Keratinocyte (primary cell): ENCODE results near the gene SPAG5. TPM values are rescaled to one million over a fixed set of nuclear protein-coding genes. Genes with fewer than 3 reads are reported as not detected.

Experiments
- DNase-seq: peaks from one replicate; pipeline ENCODE4 v3.0.0-alpha.2; 2011; ENCODE audit warnings: low read depth, missing footprints, low spot score
- FAIRE-seq: peaks from 2 replicates; lab custom pipeline; 2011; peaks lifted over from hg19 to GRCh38; lab: Jason Lieb, UNC
- H2AFZ ChIP-seq: 2 replicates; pipeline ENCODE4 v1.6.0; 2012; ENCODE audit warnings: low read length, control low read depth, inconsistent platforms; ENCODE audit not compliant: control insufficient read depth
- H3K27ac ChIP-seq: 2 replicates; pipeline ENCODE4 v1.5.1; 2011; ENCODE audit warnings: low read length; ENCODE audit not compliant: control insufficient read depth, insufficient read depth
- H3K27me3 ChIP-seq: 3 replicates; pipeline ENCODE4 v1.6.0; 2011; ENCODE audit warnings: low read length; ENCODE audit not compliant: control insufficient read depth, insufficient read depth; ENCODE audit errors: extremely low read depth
- H3K36me3 ChIP-seq, 2 experiments: 2 replicates in 1 of 2; 3 replicates in 1 of 2; pipeline ENCODE4 v1.5.1; 2011; ENCODE audit warnings: low read length in 2 of 2, mild to moderate bottlenecking in 1 of 2; ENCODE audit not compliant: control insufficient read depth in 2 of 2, insufficient read depth in 2 of 2; ENCODE audit errors: extremely low read depth in 1 of 2
- H3K4me1 ChIP-seq: 3 replicates; pipeline ENCODE4 v1.5.1; 2011; ENCODE audit warnings: low read length; ENCODE audit not compliant: control insufficient read depth, insufficient read depth; ENCODE audit errors: extremely low read depth
- H3K4me2 ChIP-seq: 3 replicates; pipeline ENCODE4 v1.6.0; 2011; ENCODE audit warnings: low read depth, low read length; ENCODE audit not compliant: control insufficient read depth, insufficient read depth; ENCODE audit errors: extremely low read depth
- H3K4me3 ChIP-seq, 3 experiments: fragments of 200-600 bp in 1 of 3; sonication (generic) in 1 of 3; 2 replicates in 2 of 3; 3 replicates in 1 of 3; pipeline ENCODE4 v1.5.1; 2011 to 2016; ENCODE audit warnings: low read length in 3 of 3, mild to moderate bottlenecking in 3 of 3, control low read depth in 2 of 3, inconsistent platforms in 1 of 3, low read depth in 1 of 3, mixed read lengths in 1 of 3, mixed run types in 1 of 3, moderate library complexity in 1 of 3; ENCODE audit not compliant: control insufficient read depth in 2 of 3, insufficient read depth in 2 of 3; ENCODE audit errors: extremely low read depth in 1 of 3
- H3K79me2 ChIP-seq: 2 replicates; pipeline ENCODE4 v1.6.0; 2012; ENCODE audit warnings: low read length; ENCODE audit not compliant: control insufficient read depth, insufficient read depth
- H3K9ac ChIP-seq: 3 replicates; pipeline ENCODE4 v1.6.0; 2011; ENCODE audit warnings: low read length; ENCODE audit not compliant: control insufficient read depth, insufficient read depth; ENCODE audit errors: extremely low read depth
- H3K9me1 ChIP-seq: 3 replicates; pipeline ENCODE4 v1.6.0; 2011; ENCODE audit warnings: low read length; ENCODE audit not compliant: control insufficient read depth, insufficient read depth; ENCODE audit errors: extremely low read depth
- H3K9me3 ChIP-seq: 2 replicates; pipeline ENCODE4 v1.5.1; 2012; ENCODE audit warnings: low read depth, low read length; ENCODE audit not compliant: control insufficient read depth
- H4K20me1 ChIP-seq: 3 replicates; pipeline ENCODE4 v1.6.0; 2011; ENCODE audit warnings: low read length; ENCODE audit not compliant: control insufficient read depth, insufficient read depth; ENCODE audit errors: extremely low read depth
- CTCF ChIP-seq, 3 experiments: IDR thresholded peaks in 1 of 3; conservative IDR thresholded peaks in 1 of 3; optimal IDR thresholded peaks in 1 of 3; 2 replicates in 2 of 3; 3 replicates in 1 of 3; pipeline versions ENCODE3 to v1.5.1; 2011; ENCODE audit warnings: low read length in 3 of 3, mild to moderate bottlenecking in 3 of 3, moderate library complexity in 2 of 3, control low read depth in 1 of 3, inconsistent platforms in 1 of 3; ENCODE audit not compliant: insufficient read depth in 2 of 3; ENCODE audit errors: extremely low read depth in 1 of 3
- EZH2 ChIP-seq: IDR thresholded peaks from one replicate; pipeline ENCODE4 v1.6.1; 2012; ENCODE audit warnings: inconsistent platforms, mild to moderate bottlenecking, low read length, moderate library complexity
- dilution Hi-C: fragments of 300-500 bp; cut with MboI; formaldehyde crosslinking; loops from one replicate; pipeline ENCODE4 v1.7.0; 2020; ENCODE audit warnings: low sequenced_read_pairs; ENCODE audit not compliant: extremely low pct_ligation_motif_present
- polyA plus RNA-seq, 5 experiments: library from polyadenylated mRNA; depleted of rRNA in 3 of 5; stranded (reverse) in 3 of 5; stranded (forward) in 1 of 5; unstranded in 1 of 5; fragments of >200 nt; gene quantifications; 1 replicate in 1 of 5; 2 replicates in 3 of 5; 3 replicates in 1 of 5; pipeline versions ENCODE4 v1.2.1 to v1.2.3, GENCODE V29; 2011 to 2012; ENCODE audit warnings: missing spikeins in 2 of 5, low read depth in 1 of 5, low replicate concordance in 1 of 5

SPAG5 gene
- polyA plus RNA-seq, 1 donor (not counting 4 experiments of a cell fraction or from before 2014, with no cell fraction given) = 21.1 TPM

- no peaks in the 10 kb centered on the region for H3K9me1 ChIP-seq
- no peak overlapping the region for H2AFZ ChIP-seq
- no peaks in the 10 kb centered on the region for H3K36me3 ChIP-seq
- H4K20me1 ChIP-seq = no peaks in the 10 kb centered on the region
- H3K9ac ChIP-seq = no peak overlapping the region
- H3K4me3 ChIP-seq = no peak overlapping the region
- no peak overlapping the region for H3K27ac ChIP-seq
- dilution Hi-C loops = no loop called here
- no peak for DNase-seq
- H3K4me2 ChIP-seq = no peak overlapping the region
- H3K27me3 ChIP-seq = no peaks in the 10 kb centered on the region
- H3K79me2 ChIP-seq = no peaks in the 10 kb centered on the region
- TF ChIP-seq EZH2 (no peak), CTCF (optimal IDR thresholded peaks at IDR 0.05 in 1 of 3, IDR thresholded peaks at IDR 0.05 in 1 of 3, conservative IDR thresholded peaks at IDR 0.05 in 1 of 3; ENCODE audit: extremely low read depth in 1 of 3, insufficient read depth in 2 of 3, low read length in 3 of 3) (no peak)
- no peak for FAIRE-seq
- no peaks in the 10 kb centered on the region for H3K9me3 ChIP-seq
- no peaks in the 10 kb centered on the region for H3K4me1 ChIP-seq
Observed at GRCh38 chr17:28541439-28541838, 57.4 kb downstream of the SPAG5 start.

GRCh38 chr17:28540231-28540630 lies 58.6 kb downstream of the SPAG5 start:
- Histone ChIP-seq H3K9me3 (no peaks in the 10 kb centered on the region), H2AFZ (no peak overlapping the region), H3K4me3 (no peak overlapping the region), H3K9me1 (no peaks in the 10 kb centered on the region), H3K27me3 (no peaks in the 10 kb centered on the region), H3K4me2 (no peak overlapping the region), H3K79me2 (no peaks in the 10 kb centered on the region), H3K36me3 (no peaks in the 10 kb centered on the region), H4K20me1 (no peaks in the 10 kb centered on the region), H3K27ac (no peak overlapping the region), H3K9ac (no peak overlapping the region), H3K4me1 (no peaks in the 10 kb centered on the region)
- dilution Hi-C loops = no loop called here
- TF ChIP-seq CTCF (optimal IDR thresholded peaks at IDR 0.05 in 1 of 3, IDR thresholded peaks at IDR 0.05 in 1 of 3, conservative IDR thresholded peaks at IDR 0.05 in 1 of 3; ENCODE audit: extremely low read depth in 1 of 3, insufficient read depth in 2 of 3, low read length in 3 of 3) (no peak), EZH2 (no peak)
- DNase-seq = no peak
- no peak for FAIRE-seq
